Cardiac muscle cell (in vitro differentiated cells and primary cell): ENCODE data around the gene ECSIT. TPM values are rescaled to one million over a fixed set of nuclear protein-coding genes. Genes with fewer than 3 reads are reported as not detected.

Experiments
- DNase-seq, 2 donors: peaks; one replicate each; pipeline versions ENCODE4 v3.0.0 to v3.0.0-alpha.2; 2010 to 2017; ENCODE audit warnings: low read depth in 1 of 2, low spot score in 1 of 2
- H3K27ac ChIP-seq: fragments of 200-600 bp; sonication (generic); 2 replicates; pipeline ENCODE4 v1.5.1; 2016
- H3K27me3 ChIP-seq: fragments of 200-600 bp; sonication (generic); 2 replicates; pipeline ENCODE4 v1.6.0; 2016; ENCODE audit warnings: control low read depth
- H3K36me3 ChIP-seq: fragments of 200-600 bp; sonication (generic); 2 replicates; pipeline ENCODE4 v1.5.1; 2016; ENCODE audit warnings: control low read depth
- H3K4me1 ChIP-seq: fragments of 200-600 bp; sonication (generic); 2 replicates; pipeline ENCODE4 v1.8.1; 2017; ENCODE audit warnings: low read depth, mild to moderate bottlenecking, mixed run types
- H3K4me3 ChIP-seq: fragments of 200-600 bp; sonication (generic); 2 replicates; pipeline ENCODE4 v1.5.1; 2016; ENCODE audit warnings: mild to moderate bottlenecking
- H3K9me3 ChIP-seq: fragments of 200-600 bp; sonication (generic); 2 replicates; pipeline ENCODE4 v1.5.1; 2017; ENCODE audit warnings: low read depth, mild to moderate bottlenecking, control low read depth
- CTCF ChIP-seq: IDR thresholded peaks from 2 replicates; pipeline ENCODE4 v1.5.1; 2012; ENCODE audit warnings: low read depth, mild to moderate bottlenecking, low read length
- polyA plus RNA-seq: library from polyadenylated mRNA; unstranded; fragments of >200 nt; fragmentation: Nextera tagmentation; extraction: Ambion mirVana; gene quantifications from 2 replicates; pipeline ENCODE4 v1.2.1, GENCODE V29; 2016
- total RNA-seq: library from RNA; depleted of rRNA; stranded (reverse); fragments of >200 nt; gene quantifications from 2 replicates; pipeline ENCODE4 v1.2.3, GENCODE V29; 2016

Gene ECSIT
- total and polyA plus RNA-seq, 2 experiments from 2014 or later = 64.0 to 91.3 TPM

- TF ChIP-seq CTCF = no peak
- H3K27me3 ChIP-seq = no peaks in the 10 kb centered on the region
- no peak overlapping the region for H3K4me3 ChIP-seq
- H3K4me1 ChIP-seq = no peaks in the 10 kb centered on the region
- H3K36me3 ChIP-seq = no peaks in the 10 kb centered on the region
- H3K27ac ChIP-seq = no peak overlapping the region
- DNase-seq = no peak
- H3K9me3 ChIP-seq = no peaks in the 10 kb centered on the region
These were observed 70.6 kb downstream of the ECSIT start for GRCh38 chr19:11458236-11458900.

GRCh38 chr19:11457831-11458230, 71.1 kb downstream of the ECSIT start:
- H3K27me3 ChIP-seq = no peaks in the 10 kb centered on the region
- DNase-seq = no peak
- TF ChIP-seq CTCF = no peak
- no peaks in the 10 kb centered on the region for H3K36me3 ChIP-seq
- no peak overlapping the region for H3K27ac ChIP-seq
- no peak overlapping the region for H3K4me3 ChIP-seq
- H3K9me3 ChIP-seq = no peaks in the 10 kb centered on the region
- H3K4me1 ChIP-seq = no peaks in the 10 kb centered on the region

GRCh38 chr19:11457115-11457514, 71.8 kb downstream of the ECSIT start:
- Histone ChIP-seq H3K36me3 (no peaks in the 10 kb centered on the region), H3K27me3 (no peaks in the 10 kb centered on the region), H3K27ac (no peak overlapping the region), H3K4me3 (no peak overlapping the region), H3K9me3 (no peaks in the 10 kb centered on the region), H3K4me1 (no peaks in the 10 kb centered on the region)
- no peak for TF ChIP-seq CTCF
- DNase-seq = peak in 1 of 2 donors; percentile 12

- Histone ChIP-seq H3K27me3 (no peaks in the 10 kb centered on the region), H3K4me1 (no peaks in the 10 kb centered on the region), H3K36me3 (no peaks in the 10 kb centered on the region), H3K9me3 (no peaks in the 10 kb centered on the region), H3K4me3 (no peak overlapping the region), H3K27ac (no peak overlapping the region)
- no peak for DNase-seq
- no peak for TF ChIP-seq CTCF
These were observed 72.3 kb downstream of the ECSIT start for GRCh38 chr19:11456659-11457058.

Other genes with a start within 250 kb of the ECSIT start
- gene TSPAN16, start 233.0 kb downstream of the ECSIT start, total RNA-seq = not detected in 2 replicates
- gene TSPAN16, start 233.0 kb downstream of the ECSIT start, polyA plus RNA-seq = not detected in 2 replicates
- gene RAB3D, start 189.5 kb downstream of the ECSIT start, total RNA-seq = 14.6 and 19.1 TPM in 2 replicates
- 10.2 and 10.8 TPM in 2 replicates for gene RAB3D, start 189.5 kb downstream of the ECSIT start, polyA plus RNA-seq
- 137 and 250 TPM in 2 replicates for gene TMEM205, start 182.9 kb downstream of the ECSIT start, total RNA-seq
- 110 and 154 TPM in 2 replicates for gene TMEM205, start 182.9 kb downstream of the ECSIT start, polyA plus RNA-seq
- gene CCDC159, start 182.6 kb downstream of the ECSIT start, total RNA-seq = 3.8 and 9.3 TPM in 2 replicates
- gene CCDC159, start 182.6 kb downstream of the ECSIT start, polyA plus RNA-seq = 8.7 and 9.7 TPM in 2 replicates
- gene PLPPR2, start 173.7 kb downstream of the ECSIT start, total RNA-seq = 7.3 and 13.4 TPM in 2 replicates
- 14.9 and 15.6 TPM in 2 replicates for gene PLPPR2, start 173.7 kb downstream of the ECSIT start, polyA plus RNA-seq
- gene SWSAP1, start 154.5 kb downstream of the ECSIT start, total RNA-seq = 2.1 and 5.4 TPM in 2 replicates
- gene SWSAP1, start 154.5 kb downstream of the ECSIT start, polyA plus RNA-seq = 7.2 and 7.5 TPM in 2 replicates
- gene EPOR, start 144.8 kb downstream of the ECSIT start, total RNA-seq = 47.1 and 53.7 TPM in 2 replicates
- gene EPOR, start 144.8 kb downstream of the ECSIT start, polyA plus RNA-seq = 46.8 and 54.0 TPM in 2 replicates
- gene RGL3, start 109.8 kb downstream of the ECSIT start, total RNA-seq = 29.2 and 52.1 TPM in 2 replicates
- gene RGL3, start 109.8 kb downstream of the ECSIT start, polyA plus RNA-seq = 32.2 and 38.9 TPM in 2 replicates
- 3.8 and 3.9 TPM in 2 replicates for gene ODAD3, start 94.0 kb downstream of the ECSIT start, total RNA-seq
- gene ODAD3, start 94.0 kb downstream of the ECSIT start, polyA plus RNA-seq = 3.4 and 5.1 TPM in 2 replicates
- 122 and 151 TPM in 2 replicates for gene PRKCSH, start 93.5 kb downstream of the ECSIT start, total RNA-seq
- gene PRKCSH, start 93.5 kb downstream of the ECSIT start, polyA plus RNA-seq = 135 and 162 TPM in 2 replicates
- gene ELAVL3, start 48.1 kb downstream of the ECSIT start, total RNA-seq = 0.09 and 0.18 TPM in 2 replicates
- 0.10 TPM in 1 of 2 replicates, not detected in the other for gene ELAVL3, start 48.1 kb downstream of the ECSIT start, polyA plus RNA-seq
- gene ZNF653, start 23.3 kb downstream of the ECSIT start, total RNA-seq = 13.8 and 19.0 TPM in 2 replicates
- gene ZNF653, start 23.3 kb downstream of the ECSIT start, polyA plus RNA-seq = 10.6 and 14.4 TPM in 2 replicates
- gene CNN1, start 9.7 kb upstream of the ECSIT start, total RNA-seq = 288 and 520 TPM in 2 replicates
- gene CNN1, start 9.7 kb upstream of the ECSIT start, polyA plus RNA-seq = 219 and 388 TPM in 2 replicates
- gene ELOF1, start 30.1 kb upstream of the ECSIT start, total RNA-seq = 44.3 and 45.3 TPM in 2 replicates
- gene ELOF1, start 30.1 kb upstream of the ECSIT start, polyA plus RNA-seq = 80.2 and 98.6 TPM in 2 replicates
- gene ACP5, start 48.5 kb upstream of the ECSIT start, total RNA-seq = 1.9 TPM in 1 of 2 replicates, not detected in the other
- 1.1 and 1.2 TPM in 2 replicates for gene ACP5, start 48.5 kb upstream of the ECSIT start, polyA plus RNA-seq
- 19.9 and 23.0 TPM in 2 replicates for gene ZNF627, start 68.3 kb upstream of the ECSIT start, total RNA-seq
- 17.5 and 19.4 TPM in 2 replicates for gene ZNF627, start 68.3 kb upstream of the ECSIT start, polyA plus RNA-seq
- 6.7 and 7.6 TPM in 2 replicates for gene ZNF823, start 209.8 kb upstream of the ECSIT start, total RNA-seq
- 4.7 and 9.4 TPM in 2 replicates for gene ZNF823, start 209.8 kb upstream of the ECSIT start, polyA plus RNA-seq
- 4.5 and 26.9 TPM in 2 replicates for gene ZNF441, start 237.9 kb upstream of the ECSIT start, total RNA-seq
- gene ZNF441, start 237.9 kb upstream of the ECSIT start, polyA plus RNA-seq = 2.1 and 10.0 TPM in 2 replicates